SK-N-SH (cell line): ENCODE results near the gene CCSER1. TPM values are rescaled to one million over a fixed set of nuclear protein-coding genes. Genes with fewer than 3 reads are reported as not detected.

Source experiments
- CTCF ChIA-PET: fragments of 300-600, 350-600 bp; formaldehyde crosslinking; extraction: SDS; loops from one replicate; lab custom pipeline; 2021; lab: Yijun Ruan, JAX
- POLR2A ChIA-PET: fragments of 350-600 bp; sonication (Branson Sonifier 250); formaldehyde crosslinking; extraction: SDS; loops from one replicate; lab custom pipeline; 2020; ENCODE audit warnings: antibody characterized with exemption, inconsistent platforms; lab: Yijun Ruan, JAX
- DNase-seq: peaks from one replicate; pipeline ENCODE4 v3.0.0; 2012
- H2AFZ ChIP-seq: fragments of 200-600 bp; sonication (generic); 2 replicates; pipeline ENCODE4 v1.8.1; 2016; ENCODE audit warnings: antibody characterized with exemption, mild to moderate bottlenecking, low read depth
- H3F3A ChIP-seq: fragments of 200-600 bp; sonication (generic); replicated peaks from 2 replicates; pipeline ENCODE3; 2016; ENCODE audit warnings: antibody characterized with exemption, mild to moderate bottlenecking; ENCODE audit not compliant: insufficient read depth
- H3K27ac ChIP-seq, 2 experiments: fragments of 200-500 bp in 1 of 2; fragments of 200-600 bp in 1 of 2; sonication (Bioruptor generic) in 1 of 2; sonication (generic), shearing (Covaris generic) in 1 of 2; 2 replicates each; pipeline versions ENCODE4 v1.5.1 to v1.6.1; 2014 to 2016; ENCODE audit warnings: low read depth in 2 of 2, inconsistent platforms in 1 of 2, low read length in 1 of 2, mild to moderate bottlenecking in 1 of 2, mixed read lengths in 1 of 2
- H3K27me3 ChIP-seq: fragments of 200-600 bp; sonication (generic), shearing (Covaris generic); 2 replicates; pipeline ENCODE4 v1.6.1; 2016; ENCODE audit warnings: mixed run types; ENCODE audit not compliant: insufficient read depth
- H3K36me3 ChIP-seq, 2 experiments: fragments of 200-500 bp in 1 of 2; fragments of 200-600 bp in 1 of 2; sonication (Bioruptor generic) in 1 of 2; sonication (generic) in 1 of 2; replicated peaks in 1 of 2; 2 replicates each; pipeline versions ENCODE3 to v1.5.1; 2014 to 2016; ENCODE audit warnings: low read length in 1 of 2, mild to moderate bottlenecking in 1 of 2; ENCODE audit not compliant: insufficient read depth in 2 of 2, control insufficient read depth in 1 of 2
- H3K4me1 ChIP-seq, 2 experiments: fragments of 200-500 bp in 1 of 2; fragments of 200-600 bp in 1 of 2; sonication (Bioruptor generic) in 1 of 2; sonication (generic), shearing (Covaris generic) in 1 of 2; 2 replicates each; pipeline versions ENCODE4 v1.5.1 to v1.6.1; 2014 to 2016; ENCODE audit warnings: low read depth in 1 of 2, low read length in 1 of 2, mixed run types in 1 of 2; ENCODE audit not compliant: insufficient read depth in 2 of 2, control insufficient read depth in 1 of 2
- H3K4me2 ChIP-seq: fragments of 200-600 bp; sonication (generic), shearing (Covaris generic); 2 replicates; pipeline ENCODE4 v1.6.1; 2017; ENCODE audit warnings: mixed run types
- H3K4me3 ChIP-seq, 2 experiments: fragments of 200-500 bp in 1 of 2; fragments of 200-600 bp in 1 of 2; sonication (Bioruptor generic) in 1 of 2; sonication (generic), shearing (Covaris generic) in 1 of 2; 2 replicates each; pipeline versions ENCODE4 v1.5.1 to v1.8.1; 2014 to 2016; ENCODE audit warnings: low read depth in 2 of 2, inconsistent platforms in 1 of 2, low read length in 1 of 2, mild to moderate bottlenecking in 1 of 2, mixed read lengths in 1 of 2, moderate library complexity in 1 of 2
- H3K79me2 ChIP-seq: fragments of 200-600 bp; sonication (generic); 2 replicates; pipeline ENCODE4 v1.8.1; 2017; ENCODE audit warnings: mild to moderate bottlenecking; ENCODE audit not compliant: insufficient read depth
- H3K9ac ChIP-seq: fragments of 200-600 bp; sonication (generic); 2 replicates; pipeline ENCODE4 v1.6.1; 2017; ENCODE audit warnings: mixed run types
- H3K9me2 ChIP-seq: fragments of 200-600 bp; sonication (generic); 2 replicates; pipeline ENCODE4 v1.6.1; 2017; ENCODE audit warnings: mixed run types
- H3K9me3 ChIP-seq: fragments of 200-600 bp; sonication (generic); 2 replicates; pipeline ENCODE4 v1.6.1; 2017; ENCODE audit warnings: mixed run types, mild to moderate bottlenecking, moderate library complexity
- H4K20me1 ChIP-seq: fragments of 200-600 bp; sonication (generic); 2 replicates; pipeline ENCODE4 v1.6.1; 2017; ENCODE audit warnings: mild to moderate bottlenecking, mixed run types; ENCODE audit not compliant: insufficient read depth
- EP300 ChIP-seq, 2 experiments: IDR thresholded peaks; 2 replicates each; pipeline versions ENCODE4 v1.4.0 to v1.6.1; 2012; ENCODE audit warnings: borderline replicate concordance in 1 of 2, low read depth in 1 of 2, low read length in 1 of 2
- FOSL2 ChIP-seq: IDR thresholded peaks from 2 replicates; pipeline ENCODE4 v1.4.0; 2012; ENCODE audit warnings: low read depth, mild to moderate bottlenecking, moderate library complexity, borderline replicate concordance
- FOXJ3 ChIP-seq: sonication (generic); formaldehyde crosslinking; IDR thresholded peaks from 2 replicates; pipeline ENCODE4 v1.5.1; 2020; ENCODE audit warnings: mild to moderate bottlenecking, missing genetic modification reagents
- FOXM1 ChIP-seq: IDR thresholded peaks from 2 replicates; pipeline ENCODE4 v1.4.0; 2012; ENCODE audit warnings: low read depth, mild to moderate bottlenecking
- GABPA ChIP-seq: IDR thresholded peaks from 2 replicates; pipeline ENCODE4 v1.4.0; 2012; ENCODE audit warnings: low read depth, mild to moderate bottlenecking
- IRF3 ChIP-seq: fragments of 150-350 bp; IDR thresholded peaks from 2 replicates; pipeline ENCODE4 v1.6.1; 2016; ENCODE audit warnings: mild to moderate bottlenecking, low read depth, low read length
- JUND ChIP-seq: IDR thresholded peaks from 2 replicates; pipeline ENCODE4 v1.4.0; 2012
- NRF1 ChIP-seq: IDR thresholded peaks from 2 replicates; pipeline ENCODE4 v1.6.1; 2012; ENCODE audit warnings: low read depth, mild to moderate bottlenecking, low read length
- RXRA ChIP-seq: IDR thresholded peaks from 2 replicates; pipeline ENCODE4 v1.4.0; 2012; ENCODE audit warnings: low read depth, mild to moderate bottlenecking, borderline replicate concordance
- SIN3A ChIP-seq: IDR thresholded peaks from 2 replicates; pipeline ENCODE4 v1.6.1; 2012; ENCODE audit warnings: low read depth, mild to moderate bottlenecking, low read length, moderate library complexity, borderline replicate concordance
- SMC3 ChIP-seq: IDR thresholded peaks from 2 replicates; pipeline ENCODE4 v1.6.1; 2012; ENCODE audit warnings: low read depth, low read length, improper control_type of control experiment
- TEAD4 ChIP-seq: IDR thresholded peaks from 2 replicates; pipeline ENCODE4 v1.4.0; 2012; ENCODE audit warnings: mild to moderate bottlenecking, borderline replicate concordance; ENCODE audit not compliant: insufficient read depth
- USF2 ChIP-seq: fragments of 150-350 bp; IDR thresholded peaks from 2 replicates; pipeline ENCODE4 v1.6.1; 2017; ENCODE audit warnings: antibody characterized with exemption, low read length, low read depth, borderline replicate concordance
- YY1 ChIP-seq: IDR thresholded peaks from 2 replicates; pipeline ENCODE4 v1.4.0; 2012; ENCODE audit warnings: low read depth, mild to moderate bottlenecking
- polyA plus RNA-seq, 3 experiments: library from polyadenylated mRNA; depleted of rRNA; stranded (reverse); fragments of >200 nt; gene quantifications; 2 replicates each; pipeline ENCODE4 v1.2.3, GENCODE V29; 2012
- TF ChIP-seq, protein P1 (sequence below): IDR thresholded peaks from 2 replicates; pipeline ENCODE4 v1.6.1; 2012; ENCODE audit warnings: mild to moderate bottlenecking, low read depth, low read length, moderate library complexity
- TF ChIP-seq, protein P2 (sequence below): fragments of 200-600 bp; sonication (generic); IDR thresholded peaks from 2 replicates; pipeline ENCODE4 v1.6.1; 2017; ENCODE audit warnings: antibody characterized with exemption, mild to moderate bottlenecking, moderate library complexity
- TF ChIP-seq, protein P3 (sequence below): IDR thresholded peaks from 2 replicates; pipeline ENCODE4 v1.4.0; 2012; ENCODE audit warnings: low read depth, borderline replicate concordance

The CCSER1 gene
- polyA plus RNA-seq, 1 of the 3 experiments (the other 2 are of a cell fraction), result 0.05 TPM

- TF ChIP-seq SIN3A, result no peak
Measured at GRCh38 chr4:90745176-90745575, 618.0 kb downstream of the CCSER1 start (continued).

- Histone ChIP-seq H3K27me3 (no peaks in the 10 kb centered on the region), H3K36me3 (no peaks in the 10 kb centered on the region), H3K4me1 (no peaks in the 10 kb centered on the region), H2AFZ (no peak overlapping the region), H3F3A (no peaks in the 10 kb centered on the region), H3K4me3 (no peak overlapping the region), H3K79me2 (no peaks in the 10 kb centered on the region), H3K9me2 (no peaks in the 10 kb centered on the region), H4K20me1 (no peaks in the 10 kb centered on the region), H3K9me3 (no peaks in the 10 kb centered on the region), H3K9ac (no peak overlapping the region), H3K4me2 (no peak overlapping the region), H3K27ac (no peak overlapping the region)
- POLR2A ChIA-PET, result no interaction called here
- TF ChIP-seq FOSL2 (no peak), NRF1 (no peak), YY1 (no peak), GABPA (no peak), USF2 (no peak), EP300 (IDR thresholded peaks at IDR 0.05; ENCODE audit: borderline replicate concordance in 1 of 2, low read depth in 1 of 2, low read length in 1 of 2) (no peak), JUND (no peak), TEAD4 (no peak), FOXM1 (no peak), IRF3 (no peak), RXRA (no peak), FOXJ3 (no peak), SMC3 (no peak)
- TF ChIP-seq, protein P1, sequence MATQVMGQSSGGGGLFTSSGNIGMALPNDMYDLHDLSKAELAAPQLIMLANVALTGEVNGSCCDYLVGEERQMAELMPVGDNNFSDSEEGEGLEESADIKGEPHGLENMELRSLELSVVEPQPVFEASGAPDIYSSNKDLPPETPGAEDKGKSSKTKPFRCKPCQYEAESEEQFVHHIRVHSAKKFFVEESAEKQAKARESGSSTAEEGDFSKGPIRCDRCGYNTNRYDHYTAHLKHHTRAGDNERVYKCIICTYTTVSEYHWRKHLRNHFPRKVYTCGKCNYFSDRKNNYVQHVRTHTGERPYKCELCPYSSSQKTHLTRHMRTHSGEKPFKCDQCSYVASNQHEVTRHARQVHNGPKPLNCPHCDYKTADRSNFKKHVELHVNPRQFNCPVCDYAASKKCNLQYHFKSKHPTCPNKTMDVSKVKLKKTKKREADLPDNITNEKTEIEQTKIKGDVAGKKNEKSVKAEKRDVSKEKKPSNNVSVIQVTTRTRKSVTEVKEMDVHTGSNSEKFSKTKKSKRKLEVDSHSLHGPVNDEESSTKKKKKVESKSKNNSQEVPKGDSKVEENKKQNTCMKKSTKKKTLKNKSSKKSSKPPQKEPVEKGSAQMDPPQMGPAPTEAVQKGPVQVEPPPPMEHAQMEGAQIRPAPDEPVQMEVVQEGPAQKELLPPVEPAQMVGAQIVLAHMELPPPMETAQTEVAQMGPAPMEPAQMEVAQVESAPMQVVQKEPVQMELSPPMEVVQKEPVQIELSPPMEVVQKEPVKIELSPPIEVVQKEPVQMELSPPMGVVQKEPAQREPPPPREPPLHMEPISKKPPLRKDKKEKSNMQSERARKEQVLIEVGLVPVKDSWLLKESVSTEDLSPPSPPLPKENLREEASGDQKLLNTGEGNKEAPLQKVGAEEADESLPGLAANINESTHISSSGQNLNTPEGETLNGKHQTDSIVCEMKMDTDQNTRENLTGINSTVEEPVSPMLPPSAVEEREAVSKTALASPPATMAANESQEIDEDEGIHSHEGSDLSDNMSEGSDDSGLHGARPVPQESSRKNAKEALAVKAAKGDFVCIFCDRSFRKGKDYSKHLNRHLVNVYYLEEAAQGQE, result no peak
- TF ChIP-seq, protein P2, sequence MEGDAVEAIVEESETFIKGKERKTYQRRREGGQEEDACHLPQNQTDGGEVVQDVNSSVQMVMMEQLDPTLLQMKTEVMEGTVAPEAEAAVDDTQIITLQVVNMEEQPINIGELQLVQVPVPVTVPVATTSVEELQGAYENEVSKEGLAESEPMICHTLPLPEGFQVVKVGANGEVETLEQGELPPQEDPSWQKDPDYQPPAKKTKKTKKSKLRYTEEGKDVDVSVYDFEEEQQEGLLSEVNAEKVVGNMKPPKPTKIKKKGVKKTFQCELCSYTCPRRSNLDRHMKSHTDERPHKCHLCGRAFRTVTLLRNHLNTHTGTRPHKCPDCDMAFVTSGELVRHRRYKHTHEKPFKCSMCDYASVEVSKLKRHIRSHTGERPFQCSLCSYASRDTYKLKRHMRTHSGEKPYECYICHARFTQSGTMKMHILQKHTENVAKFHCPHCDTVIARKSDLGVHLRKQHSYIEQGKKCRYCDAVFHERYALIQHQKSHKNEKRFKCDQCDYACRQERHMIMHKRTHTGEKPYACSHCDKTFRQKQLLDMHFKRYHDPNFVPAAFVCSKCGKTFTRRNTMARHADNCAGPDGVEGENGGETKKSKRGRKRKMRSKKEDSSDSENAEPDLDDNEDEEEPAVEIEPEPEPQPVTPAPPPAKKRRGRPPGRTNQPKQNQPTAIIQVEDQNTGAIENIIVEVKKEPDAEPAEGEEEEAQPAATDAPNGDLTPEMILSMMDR, result no peak
- TF ChIP-seq, protein P3, sequence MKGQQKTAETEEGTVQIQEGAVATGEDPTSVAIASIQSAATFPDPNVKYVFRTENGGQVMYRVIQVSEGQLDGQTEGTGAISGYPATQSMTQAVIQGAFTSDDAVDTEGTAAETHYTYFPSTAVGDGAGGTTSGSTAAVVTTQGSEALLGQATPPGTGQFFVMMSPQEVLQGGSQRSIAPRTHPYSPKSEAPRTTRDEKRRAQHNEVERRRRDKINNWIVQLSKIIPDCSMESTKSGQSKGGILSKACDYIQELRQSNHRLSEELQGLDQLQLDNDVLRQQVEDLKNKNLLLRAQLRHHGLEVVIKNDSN, result no peak
- CTCF ChIA-PET, result interaction anchor here (1.6 kb wide), 1 partner anchor 10 kb away, joined by 3 read pairs; no protein-coding TSS in a partner anchor
- no peak for DNase-seq
Measured at GRCh38 chr4:90753068-90753467, 625.9 kb downstream of the CCSER1 start.
